ENCODE measurements around the gene DENND11. TPM values are rescaled to one million over a fixed set of nuclear protein-coding genes. Genes with fewer than 3 reads are reported as not detected.

The DENND11 gene
- total RNA-seq, 1 donor from 2014 or later = 21.1 TPM

GRCh38 chr7:141709318-141709717 lies 7.4 kb upstream of the DENND11 start:
- Histone ChIP-seq H3K36me3 (no peaks in the 10 kb centered on the region), H3K4me3 (no peak overlapping the region), H3K4me1 (no peaks in the 10 kb centered on the region), H3K27me3 (no peaks in the 10 kb centered on the region), H3K9me3 (no peaks in the 10 kb centered on the region), H3K27ac (no peak overlapping the region)
- intact Hi-C loops (cut with DNase I) = no loop called here
- DNase-seq (ENCODE audit: extremely low spot score in 2 of 2) = no peak
- no peak for TF ChIP-seq POLR2AphosphoS5 (IDR thresholded peaks at IDR 0.05; ENCODE audit: insufficient read depth in 1 of 2, low read depth in 1 of 2)
- no peak for TF ChIP-seq POLR2A (IDR thresholded peaks at IDR 0.05)
- TF ChIP-seq CTCF (IDR thresholded peaks at IDR 0.05) = no peak

- Histone ChIP-seq H3K27me3 (no peaks in the 10 kb centered on the region), H3K36me3 (no peaks in the 10 kb centered on the region), H3K4me3 (no peak within 1 kb of the TSS), H3K4me1 (no peaks in the 10 kb centered on the region), H3K27ac (no peak within 1 kb of the TSS), H3K9me3 (no peaks in the 10 kb centered on the region)
- intact Hi-C loops (cut with DNase I) = no loop called here
- no peak for DNase-seq (ENCODE audit: extremely low spot score in 2 of 2)
- no peak for TF ChIP-seq POLR2A (IDR thresholded peaks at IDR 0.05)
- TF ChIP-seq POLR2AphosphoS5 (IDR thresholded peaks at IDR 0.05; ENCODE audit: insufficient read depth in 1 of 2, low read depth in 1 of 2) = no peak
- TF ChIP-seq CTCF (IDR thresholded peaks at IDR 0.05) = no peak
Observed at GRCh38 chr7:141708351-141708750, 6.4 kb upstream of the DENND11 start, which contains the start of gene WEE2. Gene WEE2, plus strand, starts transcription at chr7:141708353. Its CDS starts 406 bp downstream, at chr7:141708759.

GRCh38 chr7:141706239-141707064 lies 4.5 kb upstream of the DENND11 start:
- TF ChIP-seq POLR2AphosphoS5 (IDR thresholded peaks at IDR 0.05; ENCODE audit: insufficient read depth in 1 of 2, low read depth in 1 of 2) (no peak), CTCF (IDR thresholded peaks at IDR 0.05) (no peak), POLR2A (IDR thresholded peaks at IDR 0.05) (no peak)
- H3K9me3 ChIP-seq = no peaks in the 10 kb centered on the region
- H3K27me3 ChIP-seq = no peaks in the 10 kb centered on the region
- H3K4me1 ChIP-seq = peaks cover 9% of the 10 kb centered on the region
- H3K36me3 ChIP-seq = no peaks in the 10 kb centered on the region
- no peak overlapping the region for H3K4me3 ChIP-seq
- H3K27ac ChIP-seq = no peak overlapping the region
- intact Hi-C loops (cut with DNase I) = no loop called here
- no peak for DNase-seq (ENCODE audit: extremely low spot score in 2 of 2)

GRCh38 chr7:141704741-141705140 lies 2.8 kb upstream of the DENND11 start:
- DNase-seq (ENCODE audit: extremely low spot score in 2 of 2) = no peak
- intact Hi-C loops (cut with DNase I) = no loop called here
- no peak for TF ChIP-seq POLR2A (IDR thresholded peaks at IDR 0.05)
- TF ChIP-seq CTCF (IDR thresholded peaks at IDR 0.05) = no peak
- TF ChIP-seq POLR2AphosphoS5 (IDR thresholded peaks at IDR 0.05; ENCODE audit: insufficient read depth in 1 of 2, low read depth in 1 of 2) = no peak

GRCh38 chr7:141704112-141704511 lies 2.1 kb upstream of the DENND11 start:
- TF ChIP-seq POLR2A (IDR thresholded peaks at IDR 0.05) (no peak), CTCF (IDR thresholded peaks at IDR 0.05) (no peak), POLR2AphosphoS5 (IDR thresholded peaks at IDR 0.05; ENCODE audit: insufficient read depth in 1 of 2, low read depth in 1 of 2) (no peak)
- Histone ChIP-seq H3K27ac (no peak overlapping the region), H3K9me3 (no peaks in the 10 kb centered on the region), H3K27me3 (no peaks in the 10 kb centered on the region), H3K4me3 (no peak overlapping the region), H3K4me1 (peaks cover 27% of the 10 kb centered on the region), H3K36me3 (no peaks in the 10 kb centered on the region)
- intact Hi-C loops (cut with DNase I) = no loop called here
- no peak for DNase-seq (ENCODE audit: extremely low spot score in 2 of 2)

More at GRCh38 chr7:141704741-141705140, 2.8 kb upstream of the DENND11 start:
- Histone ChIP-seq H3K4me3 (no peak overlapping the region), H3K36me3 (no peaks in the 10 kb centered on the region), H3K27me3 (no peaks in the 10 kb centered on the region), H3K27ac (no peak overlapping the region), H3K4me1 (peaks cover 21% of the 10 kb centered on the region), H3K9me3 (no peaks in the 10 kb centered on the region)
